ENCODE results near the gene ZNF273.

DNA sequence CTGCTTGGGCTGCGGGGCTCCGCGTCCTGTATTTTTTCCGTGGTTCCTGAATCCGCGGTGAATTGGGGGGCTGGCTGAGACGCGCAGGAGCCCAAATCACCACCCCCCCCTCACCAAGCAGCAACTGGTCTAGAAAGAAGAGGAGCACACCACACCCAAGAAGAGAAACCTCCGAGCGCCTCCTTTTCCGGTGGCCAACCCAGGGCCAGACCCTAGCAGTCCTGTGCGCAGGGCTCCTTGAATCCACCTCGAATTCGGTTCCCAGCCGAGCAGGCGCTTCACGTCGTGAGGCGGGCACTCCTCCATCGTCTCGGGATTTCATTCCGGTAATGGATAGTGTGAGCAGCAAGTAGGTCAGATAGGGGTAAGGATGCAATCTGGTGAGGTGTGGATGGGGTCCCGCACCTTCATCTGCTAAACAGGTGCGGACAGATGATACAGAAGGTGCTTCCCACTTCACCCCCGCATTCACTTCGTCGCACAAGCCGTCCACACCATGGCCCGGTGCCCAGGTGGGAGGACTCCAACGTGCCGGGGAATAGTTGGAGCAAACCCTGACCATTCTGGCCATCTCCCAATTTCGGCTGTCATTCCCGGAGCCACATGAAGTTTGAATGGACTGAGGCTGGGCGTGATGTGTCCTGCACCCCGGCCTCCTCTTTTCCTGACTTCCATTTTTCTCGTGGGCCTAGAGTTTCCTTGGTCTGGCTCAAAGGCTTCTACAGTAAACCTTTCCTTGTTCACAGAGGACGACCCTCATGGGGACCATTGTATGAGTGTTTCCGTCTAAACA is 19.8 kb upstream of the ZNF273 start:
- TF ChIP-seq, protein P1, sequence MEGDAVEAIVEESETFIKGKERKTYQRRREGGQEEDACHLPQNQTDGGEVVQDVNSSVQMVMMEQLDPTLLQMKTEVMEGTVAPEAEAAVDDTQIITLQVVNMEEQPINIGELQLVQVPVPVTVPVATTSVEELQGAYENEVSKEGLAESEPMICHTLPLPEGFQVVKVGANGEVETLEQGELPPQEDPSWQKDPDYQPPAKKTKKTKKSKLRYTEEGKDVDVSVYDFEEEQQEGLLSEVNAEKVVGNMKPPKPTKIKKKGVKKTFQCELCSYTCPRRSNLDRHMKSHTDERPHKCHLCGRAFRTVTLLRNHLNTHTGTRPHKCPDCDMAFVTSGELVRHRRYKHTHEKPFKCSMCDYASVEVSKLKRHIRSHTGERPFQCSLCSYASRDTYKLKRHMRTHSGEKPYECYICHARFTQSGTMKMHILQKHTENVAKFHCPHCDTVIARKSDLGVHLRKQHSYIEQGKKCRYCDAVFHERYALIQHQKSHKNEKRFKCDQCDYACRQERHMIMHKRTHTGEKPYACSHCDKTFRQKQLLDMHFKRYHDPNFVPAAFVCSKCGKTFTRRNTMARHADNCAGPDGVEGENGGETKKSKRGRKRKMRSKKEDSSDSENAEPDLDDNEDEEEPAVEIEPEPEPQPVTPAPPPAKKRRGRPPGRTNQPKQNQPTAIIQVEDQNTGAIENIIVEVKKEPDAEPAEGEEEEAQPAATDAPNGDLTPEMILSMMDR (IDR thresholded peaks at IDR 0.05; ENCODE audit: poor library complexity, severe bottlenecking) = no peak
- TF ChIP-seq, protein P2, sequence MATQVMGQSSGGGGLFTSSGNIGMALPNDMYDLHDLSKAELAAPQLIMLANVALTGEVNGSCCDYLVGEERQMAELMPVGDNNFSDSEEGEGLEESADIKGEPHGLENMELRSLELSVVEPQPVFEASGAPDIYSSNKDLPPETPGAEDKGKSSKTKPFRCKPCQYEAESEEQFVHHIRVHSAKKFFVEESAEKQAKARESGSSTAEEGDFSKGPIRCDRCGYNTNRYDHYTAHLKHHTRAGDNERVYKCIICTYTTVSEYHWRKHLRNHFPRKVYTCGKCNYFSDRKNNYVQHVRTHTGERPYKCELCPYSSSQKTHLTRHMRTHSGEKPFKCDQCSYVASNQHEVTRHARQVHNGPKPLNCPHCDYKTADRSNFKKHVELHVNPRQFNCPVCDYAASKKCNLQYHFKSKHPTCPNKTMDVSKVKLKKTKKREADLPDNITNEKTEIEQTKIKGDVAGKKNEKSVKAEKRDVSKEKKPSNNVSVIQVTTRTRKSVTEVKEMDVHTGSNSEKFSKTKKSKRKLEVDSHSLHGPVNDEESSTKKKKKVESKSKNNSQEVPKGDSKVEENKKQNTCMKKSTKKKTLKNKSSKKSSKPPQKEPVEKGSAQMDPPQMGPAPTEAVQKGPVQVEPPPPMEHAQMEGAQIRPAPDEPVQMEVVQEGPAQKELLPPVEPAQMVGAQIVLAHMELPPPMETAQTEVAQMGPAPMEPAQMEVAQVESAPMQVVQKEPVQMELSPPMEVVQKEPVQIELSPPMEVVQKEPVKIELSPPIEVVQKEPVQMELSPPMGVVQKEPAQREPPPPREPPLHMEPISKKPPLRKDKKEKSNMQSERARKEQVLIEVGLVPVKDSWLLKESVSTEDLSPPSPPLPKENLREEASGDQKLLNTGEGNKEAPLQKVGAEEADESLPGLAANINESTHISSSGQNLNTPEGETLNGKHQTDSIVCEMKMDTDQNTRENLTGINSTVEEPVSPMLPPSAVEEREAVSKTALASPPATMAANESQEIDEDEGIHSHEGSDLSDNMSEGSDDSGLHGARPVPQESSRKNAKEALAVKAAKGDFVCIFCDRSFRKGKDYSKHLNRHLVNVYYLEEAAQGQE (IDR thresholded peaks at IDR 0.05; ENCODE audit: borderline replicate concordance) = no peak
- TF ChIP-seq TAF1 (IDR thresholded peaks at IDR 0.05; ENCODE audit: low read depth) (no peak), EZH2 (IDR thresholded peaks at IDR 0.05; ENCODE audit: borderline replicate concordance, insufficient read depth, low read length, poor library complexity, severe bottlenecking) (no peak), POLR2AphosphoS5 (IDR thresholded peaks at IDR 0.05) (no peak)
